GM21367 (cell line): ENCODE measurements around the gene ARHGAP12.
A peak's percentile ranks its signal among the peaks of the same experiment; 100 is the strongest.
"Not testable (repeated sequence)": the region's sequence is repeated elsewhere in the genome, so short reads cannot be mapped to it uniquely, and the experiment has no call there.

Experiments
- ATAC-seq: cut with Tn5 transposase; IDR thresholded peaks from one replicate; pipeline ENCODE4 v1.9.1; 2021; ENCODE audit not compliant: unreplicated experiment

ARHGAP12 gene, protein sequence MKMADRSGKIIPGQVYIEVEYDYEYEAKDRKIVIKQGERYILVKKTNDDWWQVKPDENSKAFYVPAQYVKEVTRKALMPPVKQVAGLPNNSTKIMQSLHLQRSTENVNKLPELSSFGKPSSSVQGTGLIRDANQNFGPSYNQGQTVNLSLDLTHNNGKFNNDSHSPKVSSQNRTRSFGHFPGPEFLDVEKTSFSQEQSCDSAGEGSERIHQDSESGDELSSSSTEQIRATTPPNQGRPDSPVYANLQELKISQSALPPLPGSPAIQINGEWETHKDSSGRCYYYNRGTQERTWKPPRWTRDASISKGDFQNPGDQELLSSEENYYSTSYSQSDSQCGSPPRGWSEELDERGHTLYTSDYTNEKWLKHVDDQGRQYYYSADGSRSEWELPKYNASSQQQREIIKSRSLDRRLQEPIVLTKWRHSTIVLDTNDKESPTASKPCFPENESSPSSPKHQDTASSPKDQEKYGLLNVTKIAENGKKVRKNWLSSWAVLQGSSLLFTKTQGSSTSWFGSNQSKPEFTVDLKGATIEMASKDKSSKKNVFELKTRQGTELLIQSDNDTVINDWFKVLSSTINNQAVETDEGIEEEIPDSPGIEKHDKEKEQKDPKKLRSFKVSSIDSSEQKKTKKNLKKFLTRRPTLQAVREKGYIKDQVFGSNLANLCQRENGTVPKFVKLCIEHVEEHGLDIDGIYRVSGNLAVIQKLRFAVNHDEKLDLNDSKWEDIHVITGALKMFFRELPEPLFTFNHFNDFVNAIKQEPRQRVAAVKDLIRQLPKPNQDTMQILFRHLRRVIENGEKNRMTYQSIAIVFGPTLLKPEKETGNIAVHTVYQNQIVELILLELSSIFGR

DNA sequence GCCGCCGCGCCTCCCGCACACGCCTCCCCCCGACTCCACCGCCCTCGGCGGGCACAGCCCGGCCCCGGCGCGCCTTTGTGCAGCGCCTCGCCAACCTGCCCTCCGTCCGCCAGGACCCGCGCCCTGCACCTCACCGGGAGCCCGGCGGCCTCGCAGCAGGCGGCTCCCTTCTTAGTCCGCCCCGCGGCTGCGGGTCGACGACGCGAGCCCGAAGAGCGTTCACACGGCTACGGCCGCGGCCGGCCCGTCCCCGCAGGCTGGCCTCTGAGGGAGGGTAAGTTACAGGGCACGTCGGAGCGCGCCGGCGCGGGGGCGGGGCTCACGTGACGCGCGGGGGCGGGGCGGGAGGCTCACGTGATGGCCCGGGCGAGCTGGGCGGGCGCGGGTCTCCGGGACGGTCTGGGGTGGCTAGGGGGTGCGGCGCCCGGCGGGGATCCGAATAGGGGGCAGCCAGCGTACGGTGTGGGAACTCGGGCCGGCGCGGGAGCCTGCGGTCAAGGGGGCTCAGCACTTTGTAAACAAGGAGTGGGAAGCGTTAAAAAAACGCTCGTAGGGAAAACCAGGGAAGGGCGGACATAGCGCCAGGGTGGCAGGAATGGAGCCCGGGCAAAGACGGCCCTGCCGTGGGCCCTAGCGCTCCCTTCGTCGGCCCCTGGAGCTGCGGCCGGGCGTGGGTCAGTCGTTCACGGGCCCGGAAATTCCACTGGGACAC lies at the start of gene ARHGAP12:
Gene ARHGAP12 (minus strand): TSS at position 283 of the 712 bp plus-strand sequence. CDS start 19,976 bp downstream, outside the sequence.
- peak; percentile 63 for ATAC-seq

DNA sequence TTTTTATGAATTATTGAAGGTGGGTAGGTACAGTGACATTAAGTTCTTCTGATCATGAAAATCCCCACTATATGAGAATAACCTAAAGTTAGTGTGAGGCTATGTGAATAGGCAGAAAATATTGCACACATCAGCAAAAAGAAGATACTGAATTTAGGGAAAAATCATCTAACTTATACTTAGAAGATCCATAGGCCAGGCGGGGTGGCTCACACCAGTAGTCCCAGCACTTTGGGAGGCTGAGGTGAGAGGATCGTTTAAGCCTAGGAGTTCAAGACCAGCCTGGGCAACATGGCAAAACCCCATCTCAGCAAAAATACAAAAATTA lies 49.5 kb upstream of the ARHGAP12 start:
- no peak for ATAC-seq

DNA sequence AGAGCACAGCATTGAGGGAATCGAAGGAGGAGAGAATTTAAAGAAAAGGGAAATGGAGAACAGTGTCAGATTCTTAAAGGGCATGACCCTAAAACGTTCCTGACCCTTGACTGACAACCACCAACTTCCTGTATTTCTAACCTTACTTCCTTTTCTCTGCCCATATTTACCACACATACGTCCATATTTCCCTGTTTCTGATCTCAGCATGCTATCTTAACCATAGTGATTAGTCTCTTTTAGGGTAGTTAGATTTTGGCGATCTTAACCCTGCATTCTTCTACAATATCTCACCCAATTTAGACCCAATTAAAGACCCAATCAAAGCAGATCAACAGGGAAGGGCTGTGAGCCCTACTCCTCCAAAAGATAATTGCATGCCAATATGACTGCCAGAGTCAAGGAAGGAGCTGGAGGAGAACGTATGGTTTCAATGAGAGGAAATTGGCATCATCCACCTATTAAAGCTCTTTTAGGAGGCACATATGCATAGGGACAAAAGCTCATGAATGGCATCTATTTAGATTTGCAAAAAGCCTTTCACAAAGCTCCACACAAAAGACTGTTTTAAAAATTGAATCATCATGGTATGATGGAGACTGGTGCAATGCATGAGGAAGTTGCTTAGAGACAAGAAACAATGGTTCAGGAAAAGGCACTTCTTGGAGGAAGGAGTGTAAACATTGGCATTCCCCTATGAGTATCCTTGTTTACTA lies 49.0 kb upstream of the ARHGAP12 start:
- ATAC-seq = no peak

- ATAC-seq = no peak
Observed at GRCh38 chr10:31975157-31975765, 46.6 kb upstream of the ARHGAP12 start.

GRCh38 chr10:31974434-31975124 lies 45.9 kb upstream of the ARHGAP12 start:
- ATAC-seq = no peak

GRCh38 chr10:31972519-31973041 lies 43.9 kb upstream of the ARHGAP12 start:
- ATAC-seq = no peak

- ATAC-seq = not testable (repeated sequence)
Observed at GRCh38 chr10:31969847-31970246, 41.2 kb upstream of the ARHGAP12 start.

- no peak for ATAC-seq
Observed at GRCh38 chr10:31963589-31963980, 35.0 kb upstream of the ARHGAP12 start.

- no peak for ATAC-seq
Observed at GRCh38 chr10:31962826-31963588, 34.4 kb upstream of the ARHGAP12 start.

GRCh38 chr10:31961277-31962074 lies 32.8 kb upstream of the ARHGAP12 start:
- ATAC-seq = no peak

DNA sequence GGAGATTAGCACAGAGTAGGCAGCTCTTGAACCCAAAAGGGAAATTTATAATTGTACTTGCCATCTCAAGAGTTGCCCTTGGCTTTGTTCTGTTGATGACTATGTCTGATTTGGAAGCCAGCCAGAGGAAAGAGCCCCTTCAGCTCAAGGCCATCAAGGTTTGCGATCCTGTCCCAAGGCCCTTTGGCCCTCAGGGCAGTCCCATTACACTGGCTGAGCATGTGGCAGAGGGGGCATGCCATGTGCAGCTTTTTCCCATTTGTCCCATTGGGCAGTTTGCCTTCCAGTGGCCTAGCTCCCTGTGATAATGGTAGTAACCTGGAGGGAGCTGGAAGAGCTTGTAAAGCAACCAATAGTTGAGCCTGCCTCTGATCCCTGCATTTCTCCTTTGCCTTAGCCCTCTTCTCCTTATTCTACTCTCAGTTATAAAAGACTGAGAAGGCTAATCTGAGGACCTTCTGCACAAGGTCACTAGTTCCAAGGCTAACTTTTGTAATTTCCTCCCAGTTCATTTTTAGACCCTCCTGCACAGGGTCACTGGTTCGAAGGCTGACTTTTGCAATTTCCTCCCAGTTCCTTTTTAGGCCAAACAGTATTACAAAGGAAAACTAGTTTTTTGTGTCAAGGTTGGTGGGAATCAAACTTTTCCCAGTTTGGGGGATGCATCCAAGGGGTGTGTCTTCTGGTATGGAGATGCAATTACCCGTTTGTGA lies 31.0 kb upstream of the ARHGAP12 start:
- ATAC-seq = no peak

GRCh38 chr10:31958856-31959255 lies 30.2 kb upstream of the ARHGAP12 start:
- no peak for ATAC-seq

DNA sequence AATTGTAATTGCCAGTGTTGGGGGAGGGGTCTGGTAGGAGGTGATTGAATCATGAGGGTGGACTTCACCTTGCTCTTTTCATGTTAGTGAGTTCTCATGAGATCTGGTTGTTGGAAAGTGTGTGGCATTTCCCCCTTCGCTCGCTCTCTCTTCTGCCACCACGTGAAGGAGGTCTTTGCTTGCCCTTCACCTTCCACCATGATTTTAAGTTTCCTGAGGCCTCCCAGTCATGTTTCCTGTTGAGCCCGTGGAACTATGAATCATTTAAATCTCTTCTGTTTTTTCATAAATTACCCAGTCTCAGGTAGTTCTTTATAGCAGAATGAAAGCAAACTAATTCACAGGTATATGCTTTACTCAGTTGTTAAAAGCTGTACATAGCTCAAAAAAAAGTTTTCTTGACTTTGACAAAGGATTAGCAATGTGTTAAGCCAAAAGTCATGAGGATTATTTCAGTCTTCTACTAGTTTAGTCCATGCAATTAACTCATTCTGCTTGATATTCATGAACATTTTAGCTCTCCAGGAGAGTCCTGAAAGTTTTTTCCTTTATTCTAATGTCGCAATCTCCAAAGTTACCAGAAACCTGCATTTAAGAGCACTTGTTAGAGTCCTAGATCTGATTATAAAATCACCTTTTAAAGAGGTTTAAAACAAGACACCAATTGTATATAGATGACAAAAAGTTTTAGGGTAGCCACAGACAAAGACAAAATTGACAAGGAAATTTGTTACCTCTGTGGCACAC lies 27.7 kb upstream of the ARHGAP12 start:
- no peak for ATAC-seq

DNA sequence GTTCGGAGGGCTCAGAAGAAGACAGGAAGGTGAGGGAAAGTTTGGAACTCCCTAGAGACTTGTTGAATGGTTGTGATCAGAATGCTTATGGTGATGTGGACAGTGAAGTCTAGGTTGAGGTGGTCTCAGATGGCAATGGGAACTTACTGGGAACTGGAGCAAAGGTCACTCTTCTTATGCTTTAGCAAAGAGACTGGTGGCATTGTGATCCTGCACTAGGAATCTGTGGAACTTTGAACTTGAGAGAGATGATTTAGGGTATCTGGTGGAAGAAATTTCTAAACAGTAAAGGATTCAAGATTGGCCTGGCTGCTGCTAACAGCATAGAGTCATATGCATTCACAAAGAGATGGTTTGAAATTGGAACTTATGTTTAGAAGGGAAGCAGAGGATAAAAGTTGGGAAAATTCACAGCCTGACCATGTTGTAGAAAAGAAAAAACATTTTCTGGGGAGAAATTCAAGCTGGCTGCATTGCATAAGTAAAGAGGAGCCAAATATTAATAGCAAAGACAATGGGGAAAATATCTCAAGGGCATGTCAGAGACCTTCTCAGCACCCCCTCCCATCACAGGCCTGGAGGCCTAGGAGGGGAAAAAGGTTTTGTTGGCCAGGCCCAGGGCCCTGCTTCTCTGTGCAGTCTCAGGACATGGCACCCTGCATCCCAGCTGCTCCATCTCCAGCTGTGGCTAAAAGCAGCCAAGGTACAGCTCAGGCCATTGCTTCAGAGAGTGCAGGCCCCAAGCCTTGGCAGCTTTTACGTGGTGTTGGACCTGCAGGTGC lies 26.0 kb upstream of the ARHGAP12 start:
- no peak for ATAC-seq

GRCh38 chr10:31953480-31953879 lies 24.8 kb upstream of the ARHGAP12 start:
- no peak for ATAC-seq

DNA sequence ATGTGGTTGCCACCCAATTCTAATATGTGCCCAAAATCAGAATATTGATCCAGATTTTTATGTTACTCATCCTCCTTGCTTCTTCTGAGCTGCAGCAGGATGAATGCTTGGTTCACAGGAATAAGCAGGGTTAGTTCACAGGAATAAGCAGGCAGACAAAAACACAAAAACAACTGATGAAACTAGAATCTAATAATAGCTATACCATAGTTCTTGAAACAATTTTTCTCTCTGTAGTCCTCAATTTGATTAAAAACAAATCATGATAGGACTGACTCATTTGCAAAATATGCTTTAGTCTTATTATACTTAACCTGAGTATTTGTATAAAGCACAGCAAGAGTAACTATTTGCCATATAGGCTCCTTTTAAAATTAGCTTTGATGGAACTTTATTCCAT lies 24.4 kb upstream of the ARHGAP12 start:
- ATAC-seq = no peak
